ENCODE measurements around the gene MRTFB.
"Not testable (repeated sequence)": the region's sequence is repeated elsewhere in the genome, so short reads cannot be mapped to it uniquely, and the experiment has no call there.

The MRTFB gene

GRCh38 chr16:14070877-14071575 lies at the start of gene MRTFB:
Gene MRTFB (plus strand): TSS chr16:14071319. CDS start chr16:14140607, 69,288 bp downstream.
- H3K36me3 Mint-ChIP-seq = no peaks in the 10 kb centered on the region
- peaks cover 20% of the 10 kb centered on the region for H3K4me1 Mint-ChIP-seq
- peak; percentile 92 for ATAC-seq
- peak within 1 kb of the TSS; percentile 92 for H3K4me3 Mint-ChIP-seq
- no peaks in the 10 kb centered on the region for H3K9me3 Mint-ChIP-seq
- H3K27ac Mint-ChIP-seq = peak within 1 kb of the TSS; percentile 94
- H3K27me3 Mint-ChIP-seq = no peaks in the 10 kb centered on the region

GRCh38 chr16:14023526-14023925 lies 47.6 kb upstream of the MRTFB start:
- peaks cover 35% of the 10 kb centered on the region for H3K27me3 Mint-ChIP-seq
- ATAC-seq, H3K27ac Mint-ChIP-seq, H3K36me3 Mint-ChIP-seq, H3K4me1 Mint-ChIP-seq, H3K4me3 Mint-ChIP-seq, H3K9me3 Mint-ChIP-seq: not testable (repeated sequence)

GRCh38 chr16:14024283-14024682 lies 46.8 kb upstream of the MRTFB start:
- H3K4me3 Mint-ChIP-seq = no peak overlapping the region
- H3K4me1 Mint-ChIP-seq = no peaks in the 10 kb centered on the region
- no peak overlapping the region for H3K27ac Mint-ChIP-seq
- ATAC-seq = no peak
- H3K36me3 Mint-ChIP-seq = no peaks in the 10 kb centered on the region
- H3K27me3 Mint-ChIP-seq = peaks cover 42% of the 10 kb centered on the region
- H3K9me3 Mint-ChIP-seq = peaks cover 4% of the 10 kb centered on the region

GRCh38 chr16:14026572-14027285 lies 44.4 kb upstream of the MRTFB start:
- Mint-ChIP-seq H3K4me1 (no peaks in the 10 kb centered on the region), H3K27me3 (peaks cover 42% of the 10 kb centered on the region), H3K9me3 (peaks cover 4% of the 10 kb centered on the region), H3K4me3 (no peak overlapping the region), H3K36me3 (no peaks in the 10 kb centered on the region), H3K27ac (no peak overlapping the region)
- ATAC-seq = no peak

GRCh38 chr16:14028202-14028601 lies 42.9 kb upstream of the MRTFB start:
- Mint-ChIP-seq H3K36me3 (peaks cover 5% of the 10 kb centered on the region), H3K4me1 (no peaks in the 10 kb centered on the region), H3K27me3 (peaks cover 42% of the 10 kb centered on the region), H3K4me3 (no peak overlapping the region), H3K27ac (no peak overlapping the region), H3K9me3 (peaks cover 4% of the 10 kb centered on the region)
- no peak for ATAC-seq

GRCh38 chr16:14029658-14030057 lies 41.5 kb upstream of the MRTFB start:
- H3K9me3 Mint-ChIP-seq = peaks cover 4% of the 10 kb centered on the region
- H3K27me3 Mint-ChIP-seq = peaks cover 42% of the 10 kb centered on the region
- ATAC-seq = no peak
- H3K4me1 Mint-ChIP-seq = no peaks in the 10 kb centered on the region
- H3K4me3 Mint-ChIP-seq = no peak overlapping the region
- peaks cover 5% of the 10 kb centered on the region for H3K36me3 Mint-ChIP-seq
- no peak overlapping the region for H3K27ac Mint-ChIP-seq

- H3K27me3 Mint-ChIP-seq = no peaks in the 10 kb centered on the region
- ATAC-seq = no peak
Observed at GRCh38 chr16:14035092-14035491, 36.0 kb upstream of the MRTFB start.

GRCh38 chr16:14036889-14037288 lies 34.2 kb upstream of the MRTFB start:
- no peak for ATAC-seq
- Mint-ChIP-seq H3K27ac (no peak overlapping the region), H3K4me3 (no peak overlapping the region), H3K4me1 (no peaks in the 10 kb centered on the region), H3K27me3 (no peaks in the 10 kb centered on the region), H3K36me3 (peaks cover 4% of the 10 kb centered on the region), H3K9me3 (peaks cover 4% of the 10 kb centered on the region)

More at GRCh38 chr16:14035092-14035491, 36.0 kb upstream of the MRTFB start:
- Mint-ChIP-seq H3K9me3 (peaks cover 4% of the 10 kb centered on the region), H3K36me3 (peaks cover 5% of the 10 kb centered on the region), H3K27ac (no peak overlapping the region), H3K4me1 (no peaks in the 10 kb centered on the region), H3K4me3 (no peak overlapping the region)

- H3K27me3 Mint-ChIP-seq = no peaks in the 10 kb centered on the region
- no peak overlapping the region for H3K27ac Mint-ChIP-seq
- H3K4me3 Mint-ChIP-seq = no peak overlapping the region
- H3K4me1 Mint-ChIP-seq = no peaks in the 10 kb centered on the region
- no peaks in the 10 kb centered on the region for H3K36me3 Mint-ChIP-seq
- no peak for ATAC-seq
- H3K9me3 Mint-ChIP-seq = peaks cover 4% of the 10 kb centered on the region
Observed at GRCh38 chr16:14037960-14038359, 33.2 kb upstream of the MRTFB start.

GRCh38 chr16:14041164-14041563 lies 30.0 kb upstream of the MRTFB start:
- Mint-ChIP-seq H3K36me3 (no peaks in the 10 kb centered on the region), H3K4me1 (no peaks in the 10 kb centered on the region), H3K4me3 (no peak overlapping the region), H3K9me3 (peaks cover 4% of the 10 kb centered on the region), H3K27ac (no peak overlapping the region), H3K27me3 (no peaks in the 10 kb centered on the region)
- no peak for ATAC-seq

GRCh38 chr16:14042706-14043105 lies 28.4 kb upstream of the MRTFB start:
- Mint-ChIP-seq H3K27ac (no peak overlapping the region), H3K4me1 (no peaks in the 10 kb centered on the region), H3K4me3 (no peak overlapping the region), H3K36me3 (no peaks in the 10 kb centered on the region), H3K27me3 (no peaks in the 10 kb centered on the region), H3K9me3 (peaks cover 4% of the 10 kb centered on the region)
- ATAC-seq = no peak

GRCh38 chr16:14043278-14043677 lies 27.8 kb upstream of the MRTFB start:
- Mint-ChIP-seq H3K27ac (no peak overlapping the region), H3K9me3 (peaks cover 4% of the 10 kb centered on the region), H3K4me1 (no peaks in the 10 kb centered on the region), H3K27me3 (no peaks in the 10 kb centered on the region), H3K4me3 (no peak overlapping the region), H3K36me3 (no peaks in the 10 kb centered on the region)
- no peak for ATAC-seq

- no peaks in the 10 kb centered on the region for H3K4me1 Mint-ChIP-seq
- no peak overlapping the region for H3K27ac Mint-ChIP-seq
- no peaks in the 10 kb centered on the region for H3K36me3 Mint-ChIP-seq
- no peak overlapping the region for H3K4me3 Mint-ChIP-seq
- H3K27me3 Mint-ChIP-seq = no peaks in the 10 kb centered on the region
- ATAC-seq = no peak
- peaks cover 4% of the 10 kb centered on the region for H3K9me3 Mint-ChIP-seq
Observed at GRCh38 chr16:14043793-14044192, 27.3 kb upstream of the MRTFB start.

- not testable (repeated sequence) for H3K36me3 Mint-ChIP-seq, H3K27ac Mint-ChIP-seq, ATAC-seq
Observed at GRCh38 chr16:14047121-14047859, 23.8 kb upstream of the MRTFB start.

GRCh38 chr16:14050291-14051027 lies 20.7 kb upstream of the MRTFB start:
- Mint-ChIP-seq H3K4me1 (no peaks in the 10 kb centered on the region), H3K4me3 (no peak overlapping the region), H3K9me3 (no peaks in the 10 kb centered on the region), H3K27me3 (no peaks in the 10 kb centered on the region), H3K36me3 (no peaks in the 10 kb centered on the region), H3K27ac (no peak overlapping the region)
- no peak for ATAC-seq

More at GRCh38 chr16:14047121-14047859, 23.8 kb upstream of the MRTFB start:
- not testable (repeated sequence) for H3K27me3 Mint-ChIP-seq, H3K9me3 Mint-ChIP-seq, H3K4me1 Mint-ChIP-seq, H3K4me3 Mint-ChIP-seq
